NCI-H187 treated with DMSO at 0.1 percent for 48 hours (cell line): ENCODE measurements around the gene NUP37.
A peak's percentile ranks its signal among the peaks of the same experiment; 100 is the strongest.
"Not testable (repeated sequence)": the region's sequence is repeated elsewhere in the genome, so short reads cannot be mapped to it uniquely, and the experiment has no call there.

Experiments
- DNase-seq: peaks from one replicate; lab custom pipeline; 2025; lab: John Stamatoyannopoulos, UW

NUP37 gene

DNA sequence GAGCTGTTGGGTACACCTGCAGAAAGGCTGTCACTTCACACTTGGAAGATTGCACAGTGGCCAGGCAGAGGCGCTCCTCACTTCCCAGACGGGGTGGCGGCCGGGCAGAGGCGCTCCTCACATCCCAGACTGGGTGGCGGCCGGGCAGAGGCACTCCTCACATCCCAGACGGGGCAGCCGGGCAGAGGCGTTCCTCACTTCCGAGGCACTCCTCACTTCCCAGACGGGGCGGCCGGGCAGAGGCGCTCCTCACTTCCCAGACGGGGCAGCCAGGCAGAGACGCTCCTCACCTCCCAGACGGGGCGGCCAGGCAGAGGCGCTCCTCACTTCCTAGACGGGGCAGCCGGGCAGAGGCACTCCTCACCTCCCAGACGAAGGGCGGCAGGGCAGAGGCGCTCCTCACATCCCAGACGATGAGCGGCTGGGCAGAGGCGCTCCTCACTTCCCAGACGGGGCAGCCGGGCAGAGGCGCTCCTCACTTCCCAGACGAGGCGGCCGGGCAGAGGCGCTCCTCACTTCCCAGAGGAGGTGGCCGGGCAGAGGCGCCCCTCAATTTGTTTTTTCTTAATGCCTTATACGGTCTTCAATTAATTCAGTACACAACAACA, 30.6 kb downstream of the NUP37 start:
- DNase-seq = not testable (repeated sequence)

- DNase-seq = no peak
These were observed 39.1 kb downstream of the NUP37 start for GRCh38 chr12:102080842-102081241.

GRCh38 chr12:102072092-102072491, 47.8 kb downstream of the NUP37 start:
- not testable (repeated sequence) for DNase-seq

DNA sequence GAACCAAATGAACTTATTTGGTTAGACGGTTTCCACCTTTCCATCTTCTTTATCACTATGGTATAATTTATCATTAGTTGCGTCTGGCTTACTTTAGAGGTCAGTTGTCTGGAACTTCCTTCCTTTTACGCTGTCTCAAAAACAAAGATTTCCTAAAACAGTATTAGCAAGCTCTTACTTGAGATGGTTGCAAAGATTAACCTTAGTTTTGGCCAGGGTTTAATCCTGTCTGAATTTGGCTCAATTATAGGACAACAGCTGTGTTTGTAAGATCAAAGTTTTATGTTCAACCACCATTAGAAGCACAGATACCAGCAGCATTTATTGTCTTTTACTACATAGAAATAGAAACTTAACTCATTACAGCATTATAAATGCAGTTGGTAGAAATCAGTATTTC, 50.2 kb downstream of the NUP37 start:
- DNase-seq = no peak

DNA sequence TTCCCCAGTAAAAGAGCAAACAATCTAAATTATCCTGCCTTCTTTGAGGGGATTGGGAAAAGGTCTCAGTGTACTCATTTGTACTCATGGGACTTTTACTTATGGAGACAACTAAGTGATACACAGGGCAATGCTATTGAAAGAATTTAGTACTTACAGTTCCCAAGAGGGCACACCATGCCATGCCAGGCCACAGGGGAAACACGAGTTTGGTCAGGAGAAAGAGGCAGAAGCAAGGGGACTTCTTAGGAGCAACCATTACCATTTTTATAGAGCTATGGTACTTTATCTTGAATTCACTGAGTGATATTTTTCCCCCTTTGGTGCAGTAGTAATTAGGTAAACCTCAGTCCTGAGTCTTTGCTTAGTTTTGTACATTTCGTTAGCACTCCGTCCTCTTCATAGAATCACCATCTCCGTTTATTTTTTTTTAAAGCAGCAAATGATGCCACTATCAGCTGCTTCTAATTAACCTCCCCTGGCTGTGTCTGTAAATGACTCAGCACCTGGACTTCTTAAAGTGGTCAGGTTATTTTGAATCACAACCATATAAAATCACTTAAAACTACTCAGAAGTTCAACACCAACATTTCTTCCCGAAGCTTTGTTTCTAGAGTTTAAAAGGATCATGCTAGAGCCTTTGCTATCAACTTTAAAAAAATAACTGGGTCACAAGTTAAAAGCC, 52.2 kb downstream of the NUP37 start:
- DNase-seq = no peak

DNA sequence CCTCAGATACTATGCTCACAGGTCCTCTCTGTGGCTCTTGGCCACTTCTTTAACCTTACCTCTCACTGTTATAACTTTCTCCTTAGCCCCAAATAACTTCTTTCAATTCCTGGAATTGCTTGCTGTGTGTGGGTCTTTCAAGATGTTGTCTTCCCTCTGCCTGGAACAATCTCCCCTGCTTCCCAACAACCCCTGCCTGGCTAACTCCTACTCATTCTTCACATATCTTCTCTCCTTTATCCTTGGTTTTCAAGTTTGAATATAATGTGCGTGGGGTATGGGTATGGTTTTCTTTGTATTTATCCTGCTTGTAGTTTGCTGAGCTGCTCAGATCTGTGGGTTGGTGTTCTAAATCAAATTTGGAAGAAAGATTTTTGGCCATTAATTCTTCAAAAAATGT, 55.4 kb downstream of the NUP37 start:
- DNase-seq = no peak

DNA sequence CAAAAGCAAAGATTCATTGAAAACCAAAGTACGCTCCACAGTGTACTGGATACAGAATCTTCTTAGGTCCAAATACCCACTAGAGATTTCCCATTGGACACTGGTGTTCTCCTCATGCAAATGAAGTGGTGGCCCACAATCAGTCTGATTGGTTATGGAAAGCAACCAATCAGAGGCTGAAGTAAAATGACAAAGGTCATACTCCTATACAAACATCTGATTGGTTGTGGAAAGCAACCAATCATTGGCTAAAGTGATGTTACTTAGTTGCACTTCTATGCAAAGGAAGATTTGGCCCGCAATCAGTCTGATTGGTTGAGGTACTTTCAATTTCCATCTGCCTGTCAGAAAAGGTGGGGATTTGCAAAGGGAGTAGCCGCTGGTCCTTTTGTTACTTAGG, 56.8 kb downstream of the NUP37 start:
- no peak for DNase-seq

DNA sequence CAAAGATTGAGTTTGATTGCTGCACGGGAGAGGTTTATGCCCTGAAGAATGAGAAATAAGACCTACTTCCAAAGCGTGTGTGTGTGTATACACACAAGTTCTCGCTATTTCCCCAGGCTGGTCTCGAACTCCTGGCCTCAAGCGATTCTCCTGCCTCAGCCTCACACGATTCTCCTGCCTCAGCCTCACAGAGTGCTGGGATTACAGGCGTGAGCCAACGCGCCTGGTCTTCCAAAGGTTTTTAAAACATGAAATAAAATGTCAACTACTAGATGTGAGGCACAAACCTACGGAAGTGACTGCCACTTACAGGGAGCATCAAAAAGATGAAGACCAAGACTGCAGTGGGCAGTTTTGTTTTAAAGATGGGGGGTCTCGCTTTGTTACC, 57.5 kb downstream of the NUP37 start:
- no peak for DNase-seq

DNA sequence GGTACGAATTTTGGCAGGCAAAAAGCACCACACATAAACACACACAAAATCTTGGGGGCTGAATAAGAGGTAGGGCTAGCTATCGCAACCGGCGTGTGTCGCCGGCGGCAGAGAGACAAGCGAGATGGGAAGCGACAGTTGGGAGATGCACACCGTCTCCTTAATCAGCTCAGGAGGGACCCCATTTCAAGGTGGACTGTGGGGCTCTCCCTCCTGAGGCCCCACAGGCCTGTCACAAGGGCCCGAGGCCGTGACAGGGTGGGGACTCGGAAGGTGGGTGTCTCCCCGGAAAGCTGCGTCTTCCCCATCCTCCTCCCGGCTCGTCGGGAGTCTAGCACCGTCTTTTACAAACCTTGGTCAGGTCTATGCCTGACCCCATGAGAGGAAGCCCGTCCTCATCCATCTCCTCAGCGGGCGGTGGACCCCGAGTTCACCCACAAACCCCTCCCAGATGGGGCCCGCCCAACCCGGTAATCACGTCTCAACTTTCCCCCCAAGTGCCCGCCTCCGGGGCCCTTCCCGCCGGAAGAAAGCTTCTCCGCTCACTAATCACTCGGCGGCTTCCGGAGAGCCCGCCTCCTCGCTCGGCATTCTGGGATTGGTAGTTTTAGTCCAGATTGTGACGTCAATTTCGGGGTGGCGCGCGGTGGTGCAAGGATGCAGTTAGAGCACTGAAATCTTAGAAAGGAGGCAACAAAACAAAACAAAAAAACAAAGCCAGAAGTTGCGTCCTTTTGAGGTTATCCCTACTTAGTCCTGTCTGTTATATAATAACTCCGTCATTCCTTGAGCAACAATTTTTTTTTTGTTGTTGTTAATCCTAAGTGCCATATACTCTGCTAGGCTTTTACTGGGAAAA, 58.1 kb downstream of the NUP37 start, which contains the start of gene WASHC3:
WASHC3 (minus strand) TSS at position 432 of the 859 bp plus-strand sequence; CDS start at position 403, 29 bp downstream.
- peak; percentile 64 for DNase-seq

GRCh38 chr12:102061096-102061559, 58.8 kb downstream of the NUP37 start:
- DNase-seq = no peak

- DNase-seq = no peak
These were observed 60.6 kb downstream of the NUP37 start for GRCh38 chr12:102059343-102059742.

DNA sequence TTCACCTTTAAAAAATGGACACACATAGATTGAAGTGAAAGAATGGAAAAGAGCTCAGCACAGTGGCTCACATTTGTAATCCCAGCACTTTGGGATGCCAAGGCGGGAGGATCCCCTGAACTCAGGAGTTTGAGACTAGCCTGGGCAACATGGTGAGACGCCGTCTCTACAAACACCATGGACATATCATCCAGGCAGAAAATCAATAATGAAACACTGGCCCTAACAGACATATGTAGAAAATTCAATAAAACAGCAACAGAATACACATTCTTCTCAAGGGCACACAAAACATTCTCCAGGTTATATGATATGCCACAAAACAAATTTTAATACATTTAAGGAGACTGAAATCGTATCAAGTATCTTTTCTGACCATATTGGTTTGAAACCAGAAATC, 65.6 kb downstream of the NUP37 start:
- DNase-seq = no peak

DNA sequence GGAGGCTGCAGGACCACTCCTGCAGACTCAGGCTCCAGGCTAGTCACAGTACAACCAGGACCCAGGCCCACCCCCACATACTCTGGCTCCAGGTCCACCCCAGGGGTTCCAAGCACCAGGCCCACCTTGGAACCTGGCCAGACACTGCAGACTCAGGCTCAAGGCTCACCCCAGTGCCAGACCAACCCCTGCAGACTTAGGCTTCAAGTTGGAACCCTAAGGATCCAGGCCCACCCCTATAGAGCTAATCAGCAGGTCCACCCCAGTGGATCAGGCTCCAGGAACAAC, 66.9 kb downstream of the NUP37 start:
- DNase-seq = no peak

DNA sequence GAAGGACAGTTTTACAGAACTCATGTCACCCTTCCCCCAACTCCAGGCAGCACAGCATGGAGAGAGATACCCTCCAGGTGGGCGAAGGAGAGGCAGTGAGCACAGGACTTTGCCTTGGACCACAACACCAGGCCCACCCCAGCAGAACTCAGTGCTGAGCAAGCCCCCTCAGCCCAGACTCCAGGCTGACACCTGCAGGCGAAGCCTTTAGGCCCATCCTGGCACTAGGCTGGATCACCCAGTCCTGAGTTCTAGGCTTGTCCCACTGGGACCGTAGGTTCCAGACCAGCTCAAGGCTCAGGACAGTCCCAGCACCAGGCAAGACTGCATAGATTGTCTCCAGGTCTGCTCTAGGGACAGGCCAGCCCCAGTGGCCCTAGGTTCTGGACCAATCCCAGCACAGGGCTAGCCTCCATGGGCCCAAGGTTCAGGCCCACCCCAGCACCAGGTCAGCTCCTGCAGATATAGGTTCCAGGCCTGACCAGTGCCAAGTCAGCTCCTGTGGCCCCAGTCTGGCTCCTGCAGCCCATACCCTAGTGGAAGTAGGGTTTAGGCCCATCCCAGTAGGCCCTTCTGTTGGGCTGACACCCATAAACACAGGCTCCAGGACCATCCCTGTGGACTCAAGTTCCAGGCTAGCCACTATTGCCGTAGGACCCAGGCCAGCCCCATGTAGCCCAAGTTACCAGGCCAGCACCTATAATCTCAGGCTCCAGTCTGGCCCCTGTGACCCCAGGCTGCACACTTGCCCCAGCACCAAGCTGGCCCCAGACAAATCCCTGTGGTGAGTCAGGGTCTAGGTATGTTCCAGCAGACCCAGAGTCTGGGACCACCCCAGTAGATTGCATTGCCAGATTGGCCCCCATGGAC, 67.5 kb downstream of the NUP37 start:
- DNase-seq = no peak

- DNase-seq = no peak
These were observed 68.4 kb downstream of the NUP37 start for GRCh38 chr12:102051431-102051965.

DNA sequence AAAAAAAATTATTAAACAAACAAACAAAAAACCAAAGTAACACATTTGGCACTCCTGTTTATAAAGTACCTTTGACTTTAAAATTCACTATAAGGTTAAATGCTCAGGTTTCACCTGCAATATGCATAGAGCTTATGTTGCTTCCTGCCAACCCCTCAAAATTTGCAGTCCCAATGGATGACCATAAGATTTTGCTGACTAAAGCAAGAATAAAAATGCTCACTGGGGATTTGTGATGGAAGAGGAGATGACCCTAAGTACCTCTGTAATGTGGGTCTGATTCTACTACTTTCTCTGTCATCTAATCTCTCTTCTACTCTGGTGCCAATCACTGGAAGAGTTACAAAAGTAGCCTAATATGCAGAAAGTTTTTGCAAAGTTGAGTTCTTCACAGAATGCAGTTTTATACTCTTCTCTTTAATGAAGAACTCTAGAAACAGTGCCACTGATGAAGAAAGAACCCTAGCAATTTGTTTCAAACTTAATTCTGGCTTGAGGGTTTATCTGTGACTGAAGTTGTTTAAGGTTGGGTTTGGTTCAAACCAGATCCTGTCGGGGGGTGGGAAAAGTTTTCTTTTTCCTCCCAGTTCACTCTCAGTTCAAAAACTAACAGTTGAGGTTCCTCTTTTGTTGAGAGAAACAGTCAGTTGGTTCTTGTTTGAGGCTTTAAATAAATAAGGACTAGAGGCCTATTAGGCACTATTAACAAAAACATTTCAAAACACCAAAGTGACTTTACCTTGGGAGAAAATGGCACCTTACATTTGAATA, 69.1 kb downstream of the NUP37 start:
- DNase-seq = no peak

DNA sequence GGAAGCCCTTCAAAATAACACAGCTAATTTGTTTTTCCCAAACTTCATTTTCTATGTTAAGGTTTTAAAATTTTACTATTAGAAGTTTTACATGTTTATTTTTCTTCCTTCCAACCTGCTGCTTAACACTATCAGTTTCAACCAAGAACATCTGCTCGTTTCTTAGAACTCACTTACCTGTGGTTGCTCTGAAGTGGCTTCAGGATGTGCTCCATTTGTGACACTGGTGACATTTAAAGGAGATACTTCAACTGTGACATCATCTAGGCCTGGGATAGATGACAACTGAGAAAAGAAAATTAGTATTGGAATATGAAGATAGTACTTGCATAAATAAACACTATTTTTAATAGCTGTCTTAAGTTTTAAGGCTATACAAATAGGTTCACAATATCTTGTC, 76.0 kb downstream of the NUP37 start:
- DNase-seq = peak; percentile 57

DNA sequence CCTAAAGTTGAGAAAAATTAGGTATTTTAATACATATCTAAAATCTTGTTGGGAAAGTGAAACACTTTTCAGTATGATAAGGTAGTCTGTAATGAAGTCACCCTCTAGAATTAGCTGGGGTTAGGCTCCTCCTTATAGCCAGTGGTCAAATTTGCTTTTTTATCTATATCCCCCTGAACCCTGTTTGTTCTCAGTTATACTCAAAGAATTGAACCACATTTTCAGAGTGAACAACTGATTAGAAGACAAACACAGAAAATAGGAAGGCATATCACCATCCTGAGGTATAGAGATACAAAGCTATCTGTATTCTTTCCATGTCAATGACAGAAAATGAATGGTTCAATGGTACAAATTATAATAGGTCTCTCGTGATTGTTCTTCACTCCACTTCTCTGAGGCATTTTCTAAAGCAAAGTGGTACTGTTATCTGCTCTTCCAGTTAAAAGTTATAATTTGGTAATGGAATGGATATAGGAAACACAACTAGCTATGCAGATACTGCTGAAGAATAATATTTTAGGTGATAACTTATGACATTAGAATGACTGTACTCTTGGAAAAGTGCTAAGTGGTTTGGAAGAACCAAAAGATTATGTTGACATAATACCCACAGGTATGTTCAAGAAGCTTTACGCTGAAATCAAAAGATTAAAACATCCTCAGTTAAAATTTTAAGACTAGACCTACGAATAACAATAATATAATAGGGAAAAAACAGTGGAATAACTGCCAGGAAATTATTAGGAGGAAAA, 85.7 kb downstream of the NUP37 start:
- no peak for DNase-seq

- no peak for DNase-seq
These were observed 88.1 kb downstream of the NUP37 start for GRCh38 chr12:102031852-102032251.

DNA sequence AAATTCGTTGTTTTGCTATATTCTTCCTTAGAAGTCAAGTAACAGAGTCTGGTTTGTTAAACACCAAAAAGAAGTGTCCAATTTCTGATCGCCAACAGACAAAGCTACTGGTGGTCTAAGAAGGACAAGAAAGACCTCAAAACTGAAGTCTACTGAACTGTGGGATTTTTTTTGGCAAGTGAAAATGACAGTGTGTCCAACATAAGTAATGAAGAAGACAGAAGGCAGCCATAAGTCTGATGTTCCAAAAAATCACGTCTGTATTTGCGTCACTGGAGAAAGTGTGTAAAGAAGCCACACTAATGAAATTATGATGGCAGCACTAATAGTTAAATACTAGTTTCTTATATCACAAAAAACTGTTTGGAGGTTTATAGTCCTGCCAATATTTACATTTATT, 90.8 kb downstream of the NUP37 start:
- DNase-seq = no peak
